HL-60 (cell line): ENCODE data around the gene NPHP4.

Source experiments
- DNase-seq, 2 experiments: peaks; one replicate each; pipeline ENCODE4 v3.0.0-alpha.2; 2010 to 2020; ENCODE audit warnings: low read depth in 1 of 2, low spot score in 1 of 2
- H3K27ac ChIP-seq: fragments of 250-450 bp; sonication (Bioruptor Pico); replicated peaks from 2 replicates; pipeline ENCODE4 v1.5.1; 2020; ENCODE audit warnings: mild to moderate bottlenecking, moderate library complexity
- H3K27me3 ChIP-seq: fragments of 250-450 bp; sonication (Bioruptor Pico); 2 replicates; pipeline ENCODE4 v1.5.1; 2021; ENCODE audit warnings: mild to moderate bottlenecking, moderate library complexity; ENCODE audit not compliant: insufficient read depth, poor library complexity, severe bottlenecking
- H3K4me3 ChIP-seq: replicated peaks from 2 replicates; pipeline ENCODE4 v1.5.1; 2011; ENCODE audit warnings: mild to moderate bottlenecking, control low read depth, low read length; ENCODE audit not compliant: insufficient read depth
- CTCF ChIP-seq: IDR thresholded peaks from one replicate; pipeline ENCODE4 v1.5.1; 2011; ENCODE audit warnings: low read length, control low read depth, inconsistent platforms; ENCODE audit not compliant: insufficient read depth
- GABPA ChIP-seq: IDR thresholded peaks from 2 replicates; pipeline ENCODE4 v1.6.1; 2012; ENCODE audit warnings: low read depth
- POLR2AphosphoS5 ChIP-seq: IDR thresholded peaks from 2 replicates; pipeline ENCODE4 v1.6.1; 2012; ENCODE audit warnings: low read depth
- REST ChIP-seq: IDR thresholded peaks from 2 replicates; pipeline ENCODE4 v1.6.1; 2012; ENCODE audit warnings: low read depth; ENCODE audit not compliant: insufficient replicate concordance
- SPI1 ChIP-seq: IDR thresholded peaks from 2 replicates; pipeline ENCODE4 v1.6.1; 2012; ENCODE audit warnings: low read depth, mild to moderate bottlenecking, borderline replicate concordance

The NPHP4 gene

GRCh38 chr1:5997316-5997715, 5.1 kb upstream of the NPHP4 start:
- no peak for DNase-seq
- H3K27ac ChIP-seq: no peak overlapping the region
- H3K27me3 ChIP-seq: no peaks in the 10 kb centered on the region
- no peak overlapping the region for H3K4me3 ChIP-seq
- no peak for TF ChIP-seq SPI1
- no peak for TF ChIP-seq CTCF
- no peak for TF ChIP-seq REST
- TF ChIP-seq POLR2AphosphoS5: no peak
- no peak for TF ChIP-seq GABPA

DNA sequence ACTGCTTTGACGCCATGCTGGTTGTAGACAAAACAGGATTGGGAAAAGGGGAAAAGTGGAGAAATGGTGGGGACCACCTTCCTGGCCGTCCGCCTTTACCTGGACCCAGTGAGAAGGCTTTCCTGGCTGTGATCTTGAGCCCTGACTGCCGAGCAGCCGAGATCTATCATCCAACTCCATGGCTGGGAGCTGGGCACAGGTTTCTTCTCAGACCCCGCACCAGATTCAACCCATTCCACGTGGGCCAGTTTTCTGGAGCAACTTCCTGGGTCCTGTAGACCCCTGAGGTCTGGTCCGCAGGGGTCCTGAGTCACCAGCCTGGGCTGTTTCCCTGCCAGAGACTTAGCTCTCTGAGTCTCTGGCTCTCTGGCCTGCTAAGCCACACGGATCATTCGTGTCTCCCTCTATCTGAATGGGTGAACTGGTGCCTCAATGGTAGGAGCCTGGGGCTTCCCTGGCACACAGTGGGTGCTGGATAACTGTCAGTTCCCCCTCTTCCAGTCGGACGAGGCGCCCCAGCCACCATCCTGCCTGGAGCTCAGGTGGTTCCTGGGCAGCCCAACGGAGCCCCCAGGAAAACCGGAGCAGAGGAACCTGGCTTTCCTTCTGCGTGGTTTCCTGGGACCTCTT, 4.5 kb upstream of the NPHP4 start:
- no peak overlapping the region for H3K27ac ChIP-seq

More for the DNA sequence above, 4.5 kb upstream of the NPHP4 start:
- DNase-seq: no peak
- no peaks in the 10 kb centered on the region for H3K27me3 ChIP-seq
- no peak overlapping the region for H3K4me3 ChIP-seq
- TF ChIP-seq CTCF (no peak), SPI1 (no peak), REST (no peak), POLR2AphosphoS5 (no peak), GABPA (no peak)
